ENCODE data around the gene PIAS3. TPM values are rescaled to one million over a fixed set of nuclear protein-coding genes. Genes with fewer than 3 reads are reported as not detected.

Gene PIAS3
- total and polyA plus RNA-seq, 2 experiments from 2014 or later: 18.1 to 51.2 TPM

- no peak for DNase-seq (ENCODE audit: low spot score)
- no peak overlapping the region for H3K4me3 ChIP-seq
- H3K27me3 ChIP-seq: peaks cover 6% of the 10 kb centered on the region
- 86% methylated on average over 2 of the region's 2 CpGs for WGBS (ENCODE audit: low lambda C conversion rate, missing lambda C conversion rate)
- H4K20me1 ChIP-seq (ENCODE audit: insufficient read depth, poor library complexity, severe bottlenecking): no peaks in the 10 kb centered on the region
- TF ChIP-seq EZH2phosphoT487 (IDR thresholded peaks at IDR 0.05; ENCODE audit: low read depth, severe bottlenecking, unreplicated experiment): no peak
- no peak for TF ChIP-seq CTCF (IDR thresholded peaks at IDR 0.05; ENCODE audit: poor library complexity)
- TF ChIP-seq EZH2 (IDR thresholded peaks at IDR 0.05; ENCODE audit: borderline replicate concordance): no peak
- no peak overlapping the region for H3K4me2 ChIP-seq
- H3K4me1 ChIP-seq (ENCODE audit: insufficient read depth): peaks cover 13% of the 10 kb centered on the region
- no peaks in the 10 kb centered on the region for H3K36me3 ChIP-seq (replicated peaks; ENCODE audit: insufficient read depth, low read depth)
- H3K27ac ChIP-seq: peak overlapping the region; percentile 52
- no peak overlapping the region for H2AFZ ChIP-seq
- no peaks in the 10 kb centered on the region for H3K9me2 ChIP-seq (replicated peaks; ENCODE audit: insufficient read depth)
- H3K9me3 ChIP-seq (ENCODE audit: low read depth): no peaks in the 10 kb centered on the region
- H3K79me2 ChIP-seq: no peaks in the 10 kb centered on the region
Measured at GRCh38 chr1:145878724-145879123, 19.8 kb upstream of the PIAS3 start.

- Histone ChIP-seq H3K4me3 (no peak overlapping the region), H3K9me2 (replicated peaks; ENCODE audit: insufficient read depth) (no peaks in the 10 kb centered on the region), H4K20me1 (ENCODE audit: insufficient read depth, poor library complexity, severe bottlenecking) (no peaks in the 10 kb centered on the region), H3K36me3 (replicated peaks; ENCODE audit: insufficient read depth, low read depth) (no peaks in the 10 kb centered on the region), H3K79me2 (no peaks in the 10 kb centered on the region), H3K4me1 (ENCODE audit: insufficient read depth) (peaks cover 13% of the 10 kb centered on the region), H2AFZ (peak overlapping the region; percentile 22), H3K9me3 (ENCODE audit: low read depth) (no peaks in the 10 kb centered on the region), H3K4me2 (no peak overlapping the region), H3K27ac (peak overlapping the region; percentile 74), H3K27me3 (no peaks in the 10 kb centered on the region)
- WGBS (ENCODE audit: low lambda C conversion rate, missing lambda C conversion rate): 63% methylated on average over 7 of the region's 7 CpGs
- TF ChIP-seq CTCF (IDR thresholded peaks at IDR 0.05; ENCODE audit: poor library complexity) (no peak), EZH2 (IDR thresholded peaks at IDR 0.05; ENCODE audit: borderline replicate concordance) (no peak), EZH2phosphoT487 (IDR thresholded peaks at IDR 0.05; ENCODE audit: low read depth, severe bottlenecking, unreplicated experiment) (no peak)
- peak; percentile 60 for DNase-seq (ENCODE audit: low spot score)
Measured at GRCh38 chr1:145877923-145878486, 19.1 kb upstream of the PIAS3 start.

GRCh38 chr1:145874646-145875045 lies 15.8 kb upstream of the PIAS3 start:
- H3K4me2 ChIP-seq: no peak overlapping the region
- no peak overlapping the region for H3K27ac ChIP-seq
- no peaks in the 10 kb centered on the region for H3K27me3 ChIP-seq
- H3K36me3 ChIP-seq (replicated peaks; ENCODE audit: insufficient read depth, low read depth): no peaks in the 10 kb centered on the region
- no peaks in the 10 kb centered on the region for H3K9me2 ChIP-seq (replicated peaks; ENCODE audit: insufficient read depth)
- WGBS (ENCODE audit: low lambda C conversion rate, missing lambda C conversion rate): 93% methylated on average over 12 of the region's 12 CpGs
- no peak for TF ChIP-seq EZH2 (IDR thresholded peaks at IDR 0.05; ENCODE audit: borderline replicate concordance)
- TF ChIP-seq CTCF (IDR thresholded peaks at IDR 0.05; ENCODE audit: poor library complexity): no peak
- no peak for TF ChIP-seq EZH2phosphoT487 (IDR thresholded peaks at IDR 0.05; ENCODE audit: low read depth, severe bottlenecking, unreplicated experiment)
- no peaks in the 10 kb centered on the region for H4K20me1 ChIP-seq (ENCODE audit: insufficient read depth, poor library complexity, severe bottlenecking)
- H3K79me2 ChIP-seq: no peaks in the 10 kb centered on the region
- no peak overlapping the region for H3K4me3 ChIP-seq
- H3K4me1 ChIP-seq (ENCODE audit: insufficient read depth): peaks cover 13% of the 10 kb centered on the region
- no peak for DNase-seq (ENCODE audit: low spot score)
- H2AFZ ChIP-seq: no peak overlapping the region
- no peaks in the 10 kb centered on the region for H3K9me3 ChIP-seq (ENCODE audit: low read depth)

Data from hepatocyte (in vitro differentiated cells).